NCI-H748 (cell line): ENCODE data around the gene AGK.

Source experiments
- DNase-seq: peaks from one replicate; lab custom pipeline; 2025; ENCODE audit not compliant: unreplicated experiment; lab: John Stamatoyannopoulos, UW

Gene AGK

DNA sequence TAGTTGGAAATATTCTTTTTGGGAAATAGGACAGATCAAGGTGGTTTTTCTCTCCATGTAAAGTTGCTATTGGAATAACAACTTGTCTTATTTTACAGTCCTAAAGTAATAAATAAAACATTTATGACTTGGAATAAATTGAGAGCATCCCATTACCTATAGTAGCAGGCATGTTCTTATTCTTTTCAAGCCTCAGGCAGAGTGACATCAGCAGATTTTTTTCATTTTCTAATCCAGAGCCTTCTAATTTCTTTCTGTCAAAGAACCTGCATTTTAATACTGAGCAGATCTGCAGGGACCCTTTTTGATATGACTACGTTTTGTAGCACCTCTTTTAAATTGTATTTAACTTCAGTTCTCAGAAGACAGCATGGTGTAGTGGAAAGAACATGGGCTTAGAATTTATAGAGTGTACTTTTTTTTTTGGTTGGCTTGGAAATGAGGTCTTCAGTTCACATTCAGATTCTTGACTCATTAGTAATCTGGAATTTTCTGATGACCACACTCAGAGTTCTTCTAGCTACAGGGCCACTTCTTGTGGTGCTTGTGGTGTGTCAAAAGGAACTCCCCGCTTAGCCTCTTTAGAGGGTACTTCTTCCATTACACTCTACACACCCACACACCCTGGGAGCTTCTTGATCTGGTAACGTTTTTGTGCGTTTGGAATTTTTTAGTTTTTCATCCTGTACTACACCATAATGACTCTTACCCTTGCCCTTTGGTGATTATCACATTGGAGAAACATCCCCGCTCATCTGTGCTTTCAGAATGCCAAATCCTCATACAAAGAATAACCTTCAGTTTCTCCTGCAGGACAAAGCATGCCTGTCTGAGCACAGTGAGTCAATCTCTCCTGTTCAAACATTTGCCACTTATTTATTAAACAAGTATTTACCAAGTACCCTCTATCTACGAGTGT lies 34.6 kb downstream of the AGK start:
- DNase-seq, result no peak

DNA sequence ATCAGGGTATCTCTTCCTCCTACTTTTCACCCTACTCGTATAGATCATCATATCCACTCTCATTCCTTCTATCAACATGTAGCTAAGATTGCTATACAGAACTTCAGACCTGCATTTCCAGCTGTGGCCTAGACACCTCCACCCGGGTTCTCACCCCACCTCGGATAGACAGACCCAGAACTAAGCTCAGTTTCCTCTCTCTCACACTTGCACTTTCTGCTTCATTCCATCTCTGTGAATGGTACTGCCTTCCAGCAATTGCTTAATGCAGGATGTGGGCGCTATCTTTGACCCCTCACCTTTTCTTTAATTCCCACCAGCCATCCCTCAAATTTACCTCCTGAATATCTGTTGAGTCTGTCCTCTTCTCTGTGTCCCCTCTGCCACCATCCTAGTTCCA lies 35.7 kb downstream of the AGK start:
- DNase-seq, result no peak

DNA sequence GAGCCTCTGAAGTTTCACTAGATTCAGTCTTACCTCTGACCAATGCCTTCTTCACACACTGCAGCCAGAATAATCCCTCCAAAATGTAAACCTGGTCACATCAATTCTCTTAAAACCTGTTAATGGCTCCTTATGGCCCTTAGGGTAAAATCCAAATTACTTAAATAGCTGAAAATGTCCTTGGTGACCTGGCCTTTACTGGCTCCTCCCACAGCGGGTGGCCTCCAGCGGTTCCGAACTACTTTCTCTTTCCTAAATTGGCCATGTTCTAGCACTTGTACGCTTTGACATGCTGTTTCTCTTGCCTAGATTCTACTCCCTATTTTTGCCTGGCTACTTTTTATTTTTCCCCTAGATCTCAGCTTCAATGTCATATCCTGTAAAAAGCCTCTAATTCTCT lies 36.1 kb downstream of the AGK start:
- DNase-seq, result no peak

DNA sequence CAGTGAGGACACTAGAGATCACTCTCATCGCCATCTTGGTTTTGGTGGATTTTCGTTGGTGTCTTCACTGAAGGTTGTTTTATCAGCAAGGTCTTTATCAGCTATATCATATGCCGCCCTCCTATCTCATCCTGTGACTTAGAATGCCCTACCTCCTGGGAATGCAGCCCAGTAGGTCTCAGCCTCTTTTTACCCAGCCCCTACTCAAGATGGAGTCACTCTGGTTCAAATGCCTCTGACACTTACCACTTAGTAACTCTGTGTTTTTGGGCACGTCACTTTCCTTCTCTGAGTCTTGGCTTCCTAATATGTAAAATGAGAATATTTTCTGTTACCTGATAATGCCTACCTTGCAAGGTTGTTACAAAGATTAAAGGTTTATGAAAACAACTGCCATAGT lies 37.7 kb downstream of the AGK start:
- DNase-seq, result no peak

DNA sequence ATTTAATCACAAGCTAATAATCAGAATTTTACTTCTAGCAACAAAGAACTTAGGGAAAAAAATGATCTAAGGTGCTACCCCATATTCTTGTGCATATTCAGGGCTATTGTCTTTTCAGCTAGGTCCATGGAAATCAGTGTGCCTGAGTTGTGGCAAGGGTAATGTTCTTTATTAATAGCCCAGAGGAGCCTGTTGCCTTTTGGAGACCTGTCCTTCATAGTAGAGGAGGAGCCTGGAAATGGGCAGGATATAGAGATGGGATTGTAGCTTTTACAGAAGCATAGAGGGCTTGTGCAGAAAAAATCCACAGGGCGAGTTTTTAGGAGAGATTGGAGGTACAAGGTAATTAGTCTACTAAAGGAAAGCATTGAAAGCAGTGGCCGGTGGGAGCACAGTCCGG lies 38.9 kb downstream of the AGK start:
- DNase-seq, result no peak

DNA sequence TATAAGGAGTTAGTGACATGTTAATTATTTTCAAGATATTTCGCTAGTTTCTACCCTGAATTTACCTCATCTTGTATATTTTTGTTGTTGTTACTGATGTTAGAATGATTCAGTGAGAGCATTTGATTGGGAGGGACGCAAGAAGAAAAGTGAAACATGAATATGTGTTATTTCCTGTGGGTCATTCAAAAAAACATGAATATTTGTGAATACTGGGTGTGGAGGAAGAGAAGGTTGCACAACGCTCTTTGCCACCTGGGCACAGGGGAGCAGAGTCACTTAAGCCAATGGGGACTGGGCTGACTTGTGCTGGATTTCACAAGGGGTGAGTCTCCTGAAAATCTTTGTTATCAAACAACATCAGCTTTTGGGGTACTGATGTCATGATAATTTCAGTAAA lies 39.5 kb downstream of the AGK start:
- no peak for DNase-seq

DNA sequence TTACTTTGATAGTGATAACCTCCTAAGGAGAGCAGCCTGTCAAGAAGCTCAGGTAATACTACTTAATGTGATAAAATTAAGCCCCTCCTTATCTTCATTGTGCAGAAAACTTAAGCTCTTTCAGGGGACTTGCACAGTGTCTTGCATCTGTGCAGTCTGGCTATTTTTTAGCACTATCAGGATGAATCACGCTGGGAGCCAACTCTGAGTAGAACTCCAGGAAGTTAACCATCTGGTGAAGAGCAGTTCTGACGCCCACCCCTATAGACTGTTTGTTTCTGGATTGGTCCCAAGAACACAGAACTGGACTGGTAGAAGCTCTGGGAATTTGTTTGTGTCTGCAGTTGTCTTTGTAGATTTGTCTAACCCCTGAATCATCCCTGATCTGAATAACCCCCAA lies 41.9 kb downstream of the AGK start:
- no peak for DNase-seq

DNA sequence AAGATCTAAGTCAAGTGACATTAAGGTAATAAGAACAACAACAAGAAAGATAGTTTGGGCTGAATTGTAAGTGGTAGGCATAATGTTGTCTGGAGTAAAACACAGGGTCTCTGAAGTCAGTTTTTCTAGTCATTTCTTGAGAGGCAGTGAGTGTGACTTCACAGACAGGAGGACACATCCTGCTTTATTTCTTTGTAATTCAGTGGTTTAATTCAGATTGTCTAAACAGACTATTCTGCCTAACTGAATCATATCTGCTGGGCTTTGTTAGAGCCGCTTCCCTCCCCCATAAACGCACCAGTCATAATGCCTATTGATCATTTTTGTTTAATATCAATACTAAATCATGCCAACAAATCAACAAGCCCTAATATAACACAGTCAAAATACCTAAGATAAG lies 46.8 kb downstream of the AGK start:
- DNase-seq, result no peak

DNA sequence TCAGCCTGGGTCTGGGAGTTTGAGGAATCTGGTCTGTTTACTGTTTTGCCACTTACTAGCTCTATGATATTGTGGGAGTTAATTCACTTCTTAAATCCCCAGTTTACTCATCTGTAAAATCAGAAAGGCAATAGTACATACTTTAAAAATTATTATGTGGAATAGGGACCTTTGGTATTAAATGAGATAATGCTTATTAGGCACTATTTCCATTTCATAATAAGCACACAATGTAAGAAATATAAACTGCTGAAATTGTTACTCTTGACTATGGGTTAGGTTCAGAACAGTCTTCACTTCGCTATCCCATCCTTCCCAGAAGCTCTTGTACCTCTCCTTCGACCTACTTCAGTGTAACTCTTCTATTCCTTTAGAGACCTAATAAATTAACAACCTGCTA lies 47.2 kb downstream of the AGK start:
- no peak for DNase-seq

DNA sequence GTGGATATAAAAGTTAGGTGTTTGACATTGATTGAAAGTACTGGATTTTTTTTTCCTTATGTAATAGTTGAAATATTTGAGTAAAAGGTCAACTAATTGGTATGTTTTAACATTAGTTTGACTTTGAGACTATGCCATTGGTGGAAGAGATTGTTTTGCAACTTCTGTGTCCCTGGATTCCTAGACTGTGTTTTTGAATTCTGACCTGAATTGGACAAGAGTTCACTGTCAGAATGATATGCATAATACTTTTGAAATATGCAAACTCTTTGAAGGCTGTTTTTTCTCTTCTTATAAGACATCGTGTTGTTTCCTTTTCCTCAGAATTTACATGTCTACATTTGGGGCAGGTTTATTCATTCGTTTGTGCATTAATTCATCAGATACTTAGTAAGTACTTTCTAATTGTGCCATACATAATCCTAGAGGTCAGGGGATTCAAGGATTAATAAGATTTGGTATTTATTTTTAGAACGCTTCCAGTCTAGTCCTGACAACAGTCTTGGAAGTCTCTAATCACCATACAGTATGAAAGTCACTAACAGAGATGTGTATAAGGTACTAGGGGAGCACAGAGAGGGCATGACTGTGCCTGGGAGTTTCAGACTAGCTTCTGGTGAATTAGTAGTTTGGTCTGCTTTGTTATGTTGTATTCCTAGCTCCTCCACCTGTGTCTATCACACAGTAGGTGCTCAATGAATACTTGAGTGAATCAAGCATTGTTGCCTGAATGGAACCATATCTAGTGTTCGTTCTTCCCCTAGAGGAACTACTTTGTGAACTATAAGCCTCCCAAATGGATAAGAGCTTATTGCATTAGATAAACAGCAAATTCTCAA lies 49.2 kb downstream of the AGK start:
- no peak for DNase-seq

DNA sequence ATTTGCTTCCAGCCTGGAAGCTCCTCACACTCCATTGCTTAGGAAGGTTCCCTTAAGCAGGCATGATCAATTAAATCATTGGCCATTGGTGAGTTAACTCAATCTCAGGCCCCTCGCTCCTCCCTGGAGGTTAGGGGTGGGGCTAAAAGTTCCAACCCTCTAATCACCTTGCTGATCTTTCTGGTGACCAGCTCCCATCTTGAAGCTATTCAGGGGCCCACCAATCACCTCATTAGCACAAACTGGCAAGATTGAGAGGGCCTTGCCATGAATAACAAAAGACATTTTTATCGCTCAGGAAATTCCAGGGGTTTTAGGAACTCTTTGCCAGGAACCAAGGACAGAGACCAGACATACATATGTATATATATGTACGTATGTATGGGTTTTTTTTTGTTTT lies 58.4 kb downstream of the AGK start:
- no peak for DNase-seq

DNA sequence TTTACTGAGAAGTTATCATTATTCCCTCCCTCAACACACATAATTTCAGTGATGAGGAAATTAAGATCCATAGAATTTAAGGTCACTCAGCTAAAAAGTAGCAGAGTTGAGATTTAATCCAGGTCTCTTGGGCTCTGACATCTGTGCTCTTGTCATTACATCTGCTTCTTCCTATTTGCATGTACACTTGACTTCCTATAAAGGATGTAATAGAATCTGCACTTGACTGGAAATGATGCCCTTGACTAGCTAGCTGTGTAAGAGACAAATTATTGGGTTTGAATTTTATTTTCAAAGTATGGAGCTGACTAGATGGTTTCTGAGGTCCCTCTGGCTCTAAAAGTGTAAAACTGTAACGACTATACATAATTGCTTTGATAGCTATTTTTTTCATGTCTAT lies 59.5 kb downstream of the AGK start:
- DNase-seq, result no peak

DNA sequence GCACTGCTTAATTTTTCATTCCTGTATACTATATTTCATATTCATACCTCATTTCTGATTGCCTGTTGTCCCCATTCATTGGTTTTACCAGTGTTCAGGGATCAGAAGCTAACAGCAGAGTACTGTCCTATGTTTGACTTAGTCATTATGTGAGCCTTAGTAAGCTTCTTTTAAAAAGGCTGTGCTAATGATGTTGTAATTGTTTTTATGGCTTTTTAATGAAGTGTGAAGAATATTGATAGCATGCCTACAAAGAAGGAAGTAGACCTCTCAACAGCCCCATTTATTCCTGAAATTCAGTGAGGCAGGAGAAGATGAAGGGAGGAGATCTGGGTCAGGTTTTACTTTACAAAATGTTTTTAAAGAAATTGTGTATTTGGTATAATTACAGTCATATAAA lies 61.7 kb downstream of the AGK start:
- DNase-seq, result no peak

DNA sequence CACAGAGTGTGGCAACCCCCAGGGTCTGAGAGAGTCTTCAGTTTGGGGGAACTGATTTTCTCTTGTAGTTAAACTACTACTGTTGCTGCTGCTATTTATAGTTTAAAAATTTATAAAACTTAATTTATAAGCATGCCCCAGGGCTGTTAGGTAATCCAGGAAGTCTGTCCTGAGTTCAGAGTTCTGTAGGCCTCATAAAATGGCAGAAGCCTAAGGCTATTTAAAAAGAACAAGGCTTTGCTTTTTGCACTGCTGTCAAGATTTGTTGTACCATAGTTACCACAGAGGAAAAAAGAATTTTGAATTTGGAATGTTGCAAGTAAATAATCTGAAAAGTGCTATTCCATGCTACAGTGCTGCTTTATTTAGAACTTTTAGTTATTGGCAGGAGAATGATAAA lies 66.1 kb downstream of the AGK start:
- no peak for DNase-seq

DNA sequence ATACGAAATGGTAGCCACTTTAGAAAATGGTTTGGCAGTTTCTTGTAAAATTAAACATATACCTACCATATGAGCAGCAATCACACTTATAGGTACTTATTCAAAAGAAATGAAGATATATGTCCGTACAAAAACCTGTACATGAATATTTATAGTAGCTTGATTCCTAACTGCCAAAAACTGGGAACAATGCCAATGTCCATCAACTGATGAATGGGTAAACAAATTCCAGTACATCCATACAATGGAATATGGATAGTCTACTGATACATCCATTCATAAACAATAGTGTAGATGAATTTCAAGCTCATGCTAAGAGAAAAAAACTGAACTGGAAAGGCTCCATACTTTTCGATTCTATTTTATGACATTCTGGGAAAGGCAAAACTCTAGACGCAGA lies 68.5 kb downstream of the AGK start:
- peak; percentile 24 for DNase-seq

DNA sequence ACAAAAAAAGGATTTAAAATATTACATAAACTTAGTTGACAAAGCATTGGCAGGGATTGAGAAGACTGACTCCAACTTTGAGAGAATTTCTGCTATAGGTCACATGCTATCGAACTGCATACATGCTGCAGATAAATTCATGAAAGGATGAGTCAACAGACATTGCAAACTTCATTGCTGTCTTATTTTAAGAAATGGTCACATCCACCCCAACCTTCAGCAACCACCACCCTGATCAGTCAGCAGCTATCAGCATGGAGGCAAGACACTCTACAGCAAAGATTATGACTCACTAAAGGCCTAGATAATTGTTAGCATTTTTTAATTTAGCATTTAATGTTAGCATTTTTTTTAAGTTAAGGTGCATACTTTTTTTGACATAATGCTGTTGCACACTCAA lies 73.6 kb downstream of the AGK start:
- DNase-seq, result no peak

DNA sequence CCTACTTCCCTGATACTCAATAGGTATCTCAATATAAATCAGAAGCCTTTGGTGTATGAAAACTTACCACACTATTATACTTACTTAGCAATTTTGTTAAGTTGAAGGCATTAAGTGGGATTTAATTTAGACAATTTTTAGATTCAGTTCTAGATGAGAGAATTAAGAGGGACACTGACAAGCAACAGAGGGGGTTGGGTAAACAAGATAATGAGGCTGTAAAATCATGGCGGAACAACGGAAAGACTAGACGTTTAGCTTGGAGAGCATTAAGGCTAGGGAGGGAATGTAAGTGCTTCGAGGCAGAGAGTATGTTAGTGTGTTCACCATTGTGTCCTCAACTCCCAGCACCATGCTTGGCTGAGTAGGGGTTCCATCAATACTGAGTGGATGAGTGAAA lies 79.4 kb downstream of the AGK start:
- DNase-seq, result peak; percentile 59

DNA sequence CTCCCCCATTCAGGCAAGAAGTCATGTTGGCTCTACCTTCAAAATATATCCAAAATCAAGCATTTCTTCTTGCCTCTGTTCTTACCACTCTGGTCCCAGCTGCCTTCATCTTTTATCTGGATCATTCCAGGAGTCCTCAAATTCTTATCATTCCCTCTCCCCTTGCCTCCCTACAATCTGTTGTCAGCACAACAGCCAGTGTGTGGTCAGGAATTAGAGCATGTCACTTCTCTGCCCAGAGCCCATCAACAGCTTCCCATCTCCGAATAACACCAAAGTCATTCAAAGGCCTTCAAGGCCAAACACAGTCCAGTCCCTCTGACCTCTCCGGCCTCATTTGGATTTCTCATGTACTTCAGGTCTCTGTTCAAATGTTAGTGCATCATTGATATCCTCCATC lies 80.3 kb downstream of the AGK start:
- no peak for DNase-seq

DNA sequence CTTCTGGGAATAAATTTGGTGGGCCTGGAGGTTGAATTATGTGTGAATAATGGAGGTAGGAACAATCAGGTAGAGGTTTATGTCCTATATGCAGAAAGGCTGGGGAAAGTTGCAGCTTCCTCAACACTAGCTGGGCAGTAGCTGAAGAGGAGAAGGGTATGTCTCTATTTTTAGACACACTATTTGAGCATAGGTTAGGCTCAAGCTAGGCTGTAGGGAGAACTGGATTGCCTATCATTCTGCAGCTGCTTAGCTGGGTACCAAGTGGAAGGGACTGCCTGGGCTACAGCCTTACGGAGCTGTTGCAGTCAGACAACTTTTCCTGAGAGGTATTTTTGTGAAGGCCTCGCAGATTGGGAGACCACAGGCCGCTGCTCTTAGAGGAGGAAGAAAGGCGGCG lies 82.9 kb downstream of the AGK start:
- no peak for DNase-seq

DNA sequence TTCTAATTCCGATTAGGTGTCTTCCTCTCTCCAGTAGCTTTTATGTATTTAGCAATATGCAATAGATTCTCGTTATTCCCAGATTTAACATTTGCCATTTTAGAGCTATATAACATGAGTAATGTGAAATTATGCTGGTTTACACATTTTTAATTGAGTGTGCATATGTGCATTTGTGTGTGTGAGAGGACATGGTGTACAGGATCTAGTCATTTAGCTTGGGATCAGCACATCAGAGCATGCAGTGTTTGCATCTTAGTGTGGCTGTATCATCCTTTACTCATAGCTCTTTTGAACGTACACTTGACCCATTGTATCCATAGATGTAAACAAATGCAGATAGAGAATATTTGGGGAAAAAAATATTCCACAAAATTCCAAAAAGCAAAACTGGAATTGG lies 84.8 kb downstream of the AGK start:
- DNase-seq, result no peak

DNA sequence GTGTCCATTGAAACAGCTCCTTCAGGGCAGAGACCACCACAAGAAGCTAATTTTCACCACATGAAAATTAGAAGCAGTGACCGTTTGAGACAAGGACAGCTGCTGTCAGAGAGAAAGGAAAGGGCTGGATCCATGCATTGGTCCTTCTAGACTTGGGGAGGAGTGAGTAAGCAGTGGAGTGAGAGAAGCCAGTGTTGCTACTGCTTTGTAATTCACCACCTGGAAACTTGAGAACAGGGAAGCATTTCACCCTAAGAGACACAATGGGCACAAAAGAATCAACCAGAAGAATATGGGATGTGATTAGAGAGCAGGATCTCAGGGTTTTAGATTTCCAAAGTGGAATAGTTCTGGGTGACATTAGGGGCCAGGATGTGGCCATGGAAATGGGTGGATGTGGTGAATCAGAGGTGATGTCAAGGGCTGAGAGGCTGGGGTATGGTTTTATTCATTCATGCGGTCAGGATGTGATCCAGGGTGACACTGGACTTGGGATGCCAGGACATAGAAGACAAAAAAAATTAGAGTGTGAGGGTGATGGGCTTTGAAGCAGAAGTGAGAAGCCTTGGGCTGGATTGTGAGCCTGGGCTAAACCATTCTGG lies 89.1 kb downstream of the AGK start:
- DNase-seq, result no peak

DNA sequence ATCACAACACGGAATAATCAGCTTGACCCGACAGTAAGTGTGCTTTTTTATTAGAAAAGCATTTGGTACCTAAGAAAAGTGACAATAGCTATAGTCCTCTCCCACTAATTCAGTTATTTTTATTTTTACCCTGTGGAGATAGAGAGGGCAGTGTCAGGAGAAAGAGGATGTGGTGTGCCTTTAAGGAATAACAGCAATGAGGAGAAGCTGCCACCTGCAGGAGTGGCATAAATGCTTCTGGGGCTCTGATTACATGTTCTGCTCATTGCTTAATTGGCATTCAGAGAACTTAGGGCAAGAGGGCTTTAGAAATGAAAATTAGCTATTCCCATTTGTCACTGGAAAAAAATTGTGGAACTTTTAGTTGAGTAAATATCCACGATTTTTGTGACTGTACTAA lies 90.7 kb downstream of the AGK start:
- peak; percentile 7 for DNase-seq
